GM19240 (cell line): ENCODE measurements around the gene MYO18A.

Experiments
- DNase-seq: peaks from one replicate; pipeline ENCODE4 v3.0.0; 2011; ENCODE audit warnings: low spot score; ENCODE audit not compliant: insufficient read length

Gene MYO18A

GRCh38 chr17:29129731-29130130 is 50.5 kb downstream of the MYO18A start:
- DNase-seq: no peak

- no peak for DNase-seq
Observed at GRCh38 chr17:29127840-29128239, 52.4 kb downstream of the MYO18A start.

GRCh38 chr17:29126268-29126930 is 53.8 kb downstream of the MYO18A start:
- no peak for DNase-seq

- no peak for DNase-seq
Observed at GRCh38 chr17:29125651-29126050, 54.5 kb downstream of the MYO18A start.

GRCh38 chr17:29124925-29125273 is 55.3 kb downstream of the MYO18A start:
- no peak for DNase-seq

GRCh38 chr17:29124135-29124924 is 55.9 kb downstream of the MYO18A start:
- peak; percentile 61 for DNase-seq

GRCh38 chr17:29123111-29123510 is 57.1 kb downstream of the MYO18A start:
- DNase-seq: no peak

GRCh38 chr17:29121442-29121841 is 58.8 kb downstream of the MYO18A start:
- no peak for DNase-seq

GRCh38 chr17:29120433-29120832 is 59.8 kb downstream of the MYO18A start:
- no peak for DNase-seq

- no peak for DNase-seq
Observed at GRCh38 chr17:29119265-29119664, 60.9 kb downstream of the MYO18A start.

- DNase-seq: peak; percentile 48
Observed at GRCh38 chr17:29116804-29117753, 63.1 kb downstream of the MYO18A start.

- DNase-seq: no peak
Observed at GRCh38 chr17:29115961-29116803, 64.0 kb downstream of the MYO18A start.

GRCh38 chr17:29115435-29115834 is 64.8 kb downstream of the MYO18A start:
- DNase-seq: no peak

GRCh38 chr17:29114141-29114540 is 66.1 kb downstream of the MYO18A start:
- DNase-seq: no peak

- no peak for DNase-seq
Observed at GRCh38 chr17:29113334-29113733, 66.9 kb downstream of the MYO18A start.

GRCh38 chr17:29112771-29113295 is 67.4 kb downstream of the MYO18A start:
- DNase-seq: no peak

GRCh38 chr17:29111816-29112499 is 68.2 kb downstream of the MYO18A start:
- DNase-seq: peak; percentile 54

GRCh38 chr17:29110372-29110757 is 69.8 kb downstream of the MYO18A start:
- DNase-seq: no peak

- no peak for DNase-seq
Observed at GRCh38 chr17:29109477-29110371, 70.5 kb downstream of the MYO18A start.
